Mesenchymal stem cell (in vitro differentiated cells and primary cell): ENCODE results near the gene HOXC9.
A peak's percentile ranks its signal among the peaks of the same experiment; 100 is the strongest.

ENCODE experiments used
- DNase-seq: peaks from one replicate; pipeline ENCODE4 v3.0.0-alpha.2; 2013
- H2AFZ ChIP-seq: one replicate; pipeline ENCODE4 v1.6.1; 2013; ENCODE audit warnings: low read depth, mild to moderate bottlenecking, control low read depth, inconsistent platforms, low read length, moderate library complexity
- H2AK5ac ChIP-seq: 2 replicates; pipeline ENCODE4 v1.6.1; 2013; ENCODE audit warnings: low read length, moderate library complexity, mild to moderate bottlenecking, inconsistent platforms; ENCODE audit not compliant: severe bottlenecking
- H2BK120ac ChIP-seq: one replicate; pipeline ENCODE4 v1.6.1; 2013; ENCODE audit warnings: low read depth, mild to moderate bottlenecking, inconsistent platforms, low read length, moderate library complexity
- H2BK12ac ChIP-seq, 2 experiments: one replicate each; pipeline ENCODE4 v1.6.1; 2013; ENCODE audit warnings: inconsistent platforms in 2 of 2, low read length in 2 of 2, mild to moderate bottlenecking in 2 of 2, moderate library complexity in 2 of 2, control low read depth in 1 of 2
- H2BK15ac ChIP-seq: one replicate; pipeline ENCODE4 v1.6.1; 2013; ENCODE audit warnings: mild to moderate bottlenecking, low read depth, inconsistent platforms; ENCODE audit not compliant: poor library complexity, severe bottlenecking
- H2BK5ac ChIP-seq: 2 replicates; pipeline ENCODE4 v1.6.1; 2013; ENCODE audit warnings: low read depth, mild to moderate bottlenecking, low read length, control low read depth, inconsistent platforms; ENCODE audit not compliant: poor library complexity, severe bottlenecking
- H3K14ac ChIP-seq, 2 experiments: one replicate each; pipeline ENCODE4 v1.6.1; 2013; ENCODE audit warnings: inconsistent platforms in 2 of 2, low read length in 2 of 2, control low read depth in 1 of 2, mild to moderate bottlenecking in 1 of 2, moderate library complexity in 1 of 2
- H3K18ac ChIP-seq, 2 experiments: one replicate each; pipeline ENCODE4 v1.6.1; 2013; ENCODE audit warnings: inconsistent platforms in 2 of 2, low read length in 2 of 2, control low read depth in 1 of 2, low read depth in 1 of 2, mild to moderate bottlenecking in 1 of 2
- H3K23ac ChIP-seq, 2 experiments: one replicate each; pipeline ENCODE4 v1.6.1; 2013; ENCODE audit warnings: inconsistent platforms in 2 of 2, low read length in 2 of 2, mild to moderate bottlenecking in 2 of 2, moderate library complexity in 2 of 2, control low read depth in 1 of 2
- H3K27ac ChIP-seq: 2 replicates; pipeline ENCODE4 v1.5.1; 2013; ENCODE audit warnings: mild to moderate bottlenecking, moderate library complexity, low read length, control low read depth, inconsistent platforms; ENCODE audit not compliant: poor library complexity, severe bottlenecking
- H3K27me3 ChIP-seq, 2 experiments: 2 replicates each; pipeline versions ENCODE4 v1.6.1 to v1.7.0; 2013; ENCODE audit warnings: low read length in 2 of 2, mild to moderate bottlenecking in 2 of 2, moderate library complexity in 2 of 2, control low read depth in 1 of 2, inconsistent platforms in 1 of 2; ENCODE audit not compliant: control insufficient read depth in 1 of 2, insufficient read depth in 1 of 2
- H3K36me3 ChIP-seq, 2 experiments: 2 replicates each; pipeline versions ENCODE4 v1.6.1 to v1.7.0; 2013; ENCODE audit warnings: low read length in 2 of 2, control low read depth in 1 of 2, inconsistent platforms in 1 of 2, low read depth in 1 of 2, mild to moderate bottlenecking in 1 of 2; ENCODE audit not compliant: insufficient read depth in 2 of 2, control insufficient read depth in 1 of 2
- H3K4ac ChIP-seq, 2 experiments: one replicate each; pipeline ENCODE4 v1.6.1; 2013; ENCODE audit warnings: inconsistent platforms in 2 of 2, low read length in 2 of 2, mild to moderate bottlenecking in 2 of 2, moderate library complexity in 2 of 2, control low read depth in 1 of 2, low read depth in 1 of 2
- H3K4me1 ChIP-seq: 2 replicates; pipeline ENCODE4 v1.6.1; 2013; ENCODE audit warnings: low read depth, low read length, control low read depth; ENCODE audit not compliant: control insufficient read depth, insufficient read depth
- H3K4me2 ChIP-seq: 2 replicates; pipeline ENCODE4 v1.6.1; 2013; ENCODE audit warnings: low read length, mild to moderate bottlenecking, inconsistent platforms; ENCODE audit not compliant: poor library complexity, severe bottlenecking
- H3K4me3 ChIP-seq, 2 experiments: 2 replicates each; pipeline versions ENCODE4 v1.5.1 to v1.7.0; 2013; ENCODE audit warnings: low read length in 2 of 2, mild to moderate bottlenecking in 2 of 2, control low read depth in 1 of 2, low read depth in 1 of 2; ENCODE audit not compliant: insufficient read depth in 1 of 2
- H3K79me1 ChIP-seq: replicated peaks from 2 replicates; pipeline ENCODE4 v1.6.1; 2013; ENCODE audit warnings: mild to moderate bottlenecking, control low read depth, low read length, inconsistent platforms; ENCODE audit not compliant: poor library complexity, severe bottlenecking
- H3K9ac ChIP-seq: 2 replicates; pipeline ENCODE4 v1.7.0; 2013; ENCODE audit warnings: mild to moderate bottlenecking, low read length, moderate library complexity
- H3K9me3 ChIP-seq: 2 replicates; pipeline ENCODE4 v1.7.0; 2013; ENCODE audit warnings: mild to moderate bottlenecking, low read length; ENCODE audit not compliant: control insufficient read depth
- H4K8ac ChIP-seq: one replicate; pipeline ENCODE4 v1.6.1; 2013; ENCODE audit warnings: inconsistent platforms, mild to moderate bottlenecking, low read length, moderate library complexity
- H4K91ac ChIP-seq: one replicate; pipeline ENCODE4 v1.6.1; 2013; ENCODE audit warnings: mild to moderate bottlenecking, low read length, inconsistent platforms
- WGBS: methylation state at CpG from one replicate; pipeline ENCODE4 v1.1.7; 2013; ENCODE audit warnings: mixed read lengths; 5-methylcytosine and 5-hydroxymethylcytosine counted together

HOXC9 gene

DNA sequence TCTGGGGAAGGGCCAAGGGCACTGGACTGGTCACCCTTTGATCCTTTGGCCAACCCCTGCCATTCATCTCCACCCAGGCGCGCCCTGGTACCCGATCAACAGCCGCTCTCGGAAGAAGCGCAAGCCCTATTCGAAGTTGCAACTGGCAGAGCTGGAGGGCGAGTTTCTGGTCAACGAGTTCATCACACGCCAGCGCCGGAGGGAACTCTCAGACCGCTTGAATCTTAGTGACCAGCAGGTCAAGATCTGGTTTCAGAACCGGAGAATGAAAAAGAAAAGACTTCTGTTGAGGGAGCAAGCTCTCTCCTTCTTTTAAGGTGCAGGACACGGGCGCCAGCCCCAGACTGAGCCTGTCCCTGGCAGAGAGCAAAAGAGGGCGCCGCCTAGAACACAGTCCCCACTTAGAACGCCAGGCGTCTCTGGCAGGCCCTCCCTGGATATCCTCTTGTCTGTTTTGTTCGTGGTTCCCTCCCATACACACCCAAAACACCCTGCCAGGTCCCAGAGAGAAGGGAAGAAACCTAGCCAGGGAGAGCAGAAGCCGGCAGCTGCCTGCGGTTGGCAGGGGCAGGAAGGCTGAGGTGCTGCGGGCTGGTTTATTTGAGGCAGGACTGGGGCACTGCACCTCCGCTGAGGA lies 43.6 kb upstream of the HOXC9 start:
- peaks cover 0 to 9% of the 10 kb centered on the region in 2 experiments for H3K36me3 ChIP-seq
- H2BK12ac ChIP-seq: no peak overlapping the region
- no peak overlapping the region for H2AFZ ChIP-seq
- no peak overlapping the region for H2BK120ac ChIP-seq
- H3K23ac ChIP-seq: peak overlapping the region in 1 of 2 experiments; percentile 42
- no peak overlapping the region for H3K18ac ChIP-seq
- no peaks in the 10 kb centered on the region for H3K79me1 ChIP-seq
- 19% methylated on average over 24 of the region's 25 CpGs for WGBS
- H3K27ac ChIP-seq: no peak overlapping the region
- no peak overlapping the region for H3K4me2 ChIP-seq
- H2BK15ac ChIP-seq: no peak overlapping the region
- H2BK5ac ChIP-seq: no peak overlapping the region
- no peak overlapping the region for H3K9ac ChIP-seq
- DNase-seq: no peak
- peaks cover 99 to 100% of the 10 kb centered on the region in 2 experiments for H3K27me3 ChIP-seq
- H3K4ac ChIP-seq: no peak overlapping the region
- H3K4me3 ChIP-seq: no peak overlapping the region
- no peak overlapping the region for H3K14ac ChIP-seq
- no peak overlapping the region for H4K8ac ChIP-seq
- no peak overlapping the region for H2AK5ac ChIP-seq
- H3K9me3 ChIP-seq: peaks cover 18% of the 10 kb centered on the region
- no peak overlapping the region for H4K91ac ChIP-seq
- H3K4me1 ChIP-seq: peaks cover 22% of the 10 kb centered on the region

DNA sequence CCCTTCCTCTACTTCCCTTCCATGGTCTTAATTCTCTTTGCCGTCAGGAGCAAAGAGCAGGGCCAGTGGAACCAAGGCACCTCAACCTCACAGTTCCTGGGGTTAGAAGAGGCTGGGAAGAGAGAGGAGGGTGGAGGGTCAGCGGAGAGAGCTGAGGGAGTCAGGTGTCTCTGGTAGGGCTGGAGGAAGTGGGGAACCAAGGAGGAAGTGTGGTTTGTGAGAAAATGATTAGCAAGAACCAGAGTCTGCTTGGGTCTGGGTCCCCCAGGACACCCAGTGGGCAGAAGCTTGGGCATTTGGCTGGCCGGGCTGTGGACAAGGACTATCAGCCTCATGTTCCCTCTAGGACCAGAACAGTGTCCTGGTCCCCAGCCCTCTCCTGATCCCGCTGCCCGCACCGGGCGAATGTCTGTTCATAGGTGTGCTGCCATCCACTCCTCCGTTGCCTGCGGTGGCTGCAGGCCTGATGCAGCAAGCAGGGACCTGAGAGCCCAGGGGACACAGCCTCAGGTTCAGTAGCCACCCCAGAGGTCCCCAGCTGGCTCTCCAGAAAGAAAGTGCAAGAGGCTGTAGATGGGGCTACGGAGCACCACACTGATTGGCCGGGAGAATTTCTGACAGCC lies 42.9 kb upstream of the HOXC9 start:
- Histone ChIP-seq H3K4me3 (no peak overlapping the region), H3K9ac (no peak overlapping the region), H3K27ac (no peak overlapping the region), H2BK15ac (no peak overlapping the region), H2BK12ac (no peak overlapping the region), H3K9me3 (peaks cover 18% of the 10 kb centered on the region), H2AK5ac (no peak overlapping the region), H3K4me1 (peaks cover 17% of the 10 kb centered on the region), H3K18ac (no peak overlapping the region), H3K23ac (no peak overlapping the region), H4K8ac (no peak overlapping the region), H2AFZ (no peak overlapping the region), H3K27me3 (peaks cover 99 to 100% of the 10 kb centered on the region in 2 experiments), H3K14ac (no peak overlapping the region), H3K36me3 (peaks cover 0 to 4% of the 10 kb centered on the region in 2 experiments), H3K4me2 (no peak overlapping the region), H2BK5ac (no peak overlapping the region), H3K79me1 (no peaks in the 10 kb centered on the region), H3K4ac (no peak overlapping the region), H2BK120ac (no peak overlapping the region), H4K91ac (no peak overlapping the region)
- no peak for DNase-seq
- WGBS: 44% methylated on average over 11 of the region's 11 CpGs

DNA sequence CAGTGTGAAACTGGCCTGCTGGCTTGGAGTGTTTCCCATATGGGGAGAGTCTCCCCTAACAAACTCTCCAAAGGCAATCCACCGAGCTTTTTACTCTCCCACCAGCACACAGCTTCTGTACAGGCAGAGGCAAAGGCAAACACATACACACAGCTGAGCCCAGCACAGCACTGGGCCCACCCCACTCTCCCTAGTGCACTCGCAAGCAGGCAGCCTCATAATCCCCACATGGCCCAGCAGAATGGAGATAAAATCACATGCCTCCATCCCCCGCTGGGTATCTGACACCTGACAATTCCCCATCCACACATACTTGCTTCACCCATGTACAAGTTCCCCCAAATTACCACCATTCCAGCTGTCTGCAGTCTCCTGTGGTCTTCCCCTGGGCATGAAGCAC lies 41.8 kb upstream of the HOXC9 start:
- Histone ChIP-seq H3K4me3 (no peak overlapping the region), H3K14ac (no peak overlapping the region), H3K23ac (no peak overlapping the region), H3K18ac (no peak overlapping the region), H3K79me1 (no peaks in the 10 kb centered on the region), H3K36me3 (peaks cover 0 to 4% of the 10 kb centered on the region in 2 experiments), H3K27me3 (peaks cover 99 to 100% of the 10 kb centered on the region in 2 experiments), H4K91ac (no peak overlapping the region), H2BK15ac (no peak overlapping the region), H3K4me2 (no peak overlapping the region), H3K27ac (no peak overlapping the region), H3K9me3 (peaks cover 18% of the 10 kb centered on the region), H4K8ac (no peak overlapping the region), H2AK5ac (no peak overlapping the region), H3K9ac (no peak overlapping the region), H2AFZ (no peak overlapping the region), H3K4me1 (peaks cover 10% of the 10 kb centered on the region), H2BK120ac (no peak overlapping the region), H2BK5ac (no peak overlapping the region), H3K4ac (no peak overlapping the region), H2BK12ac (no peak overlapping the region)
- WGBS: 28% methylated on average over 3 of the region's 3 CpGs
- DNase-seq: no peak

DNA sequence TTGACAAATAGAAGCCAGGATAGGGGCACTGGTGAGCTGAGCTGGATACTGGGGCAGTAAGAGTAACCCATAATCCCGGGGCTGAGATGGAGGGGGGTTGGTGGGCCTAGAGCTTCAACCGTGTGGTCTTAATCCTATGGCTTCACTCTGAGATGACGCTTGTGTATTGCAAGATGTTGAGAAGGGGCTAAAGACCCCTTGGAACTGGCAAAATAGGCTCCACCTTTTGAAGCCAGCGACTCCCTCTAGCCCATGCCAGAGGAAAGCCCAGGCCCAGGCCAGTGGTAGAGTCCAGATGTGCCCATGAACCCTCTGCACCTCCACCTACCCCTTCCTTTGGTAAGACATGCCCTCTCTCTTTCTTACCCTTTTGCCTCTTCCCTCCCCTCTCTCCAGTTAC lies 40.6 kb upstream of the HOXC9 start:
- no peak for DNase-seq
- Histone ChIP-seq H2AFZ (no peak overlapping the region), H3K4me1 (peaks cover 13% of the 10 kb centered on the region), H3K36me3 (peaks cover 0 to 4% of the 10 kb centered on the region in 2 experiments), H3K27ac (no peak overlapping the region), H4K91ac (no peak overlapping the region), H2BK5ac (no peak overlapping the region), H3K4me3 (no peak overlapping the region), H3K27me3 (peaks cover 99 to 100% of the 10 kb centered on the region in 2 experiments), H3K18ac (no peak overlapping the region), H2BK15ac (no peak overlapping the region), H2BK12ac (no peak overlapping the region), H4K8ac (no peak overlapping the region), H3K23ac (no peak overlapping the region), H3K9me3 (peaks cover 18% of the 10 kb centered on the region), H3K9ac (no peak overlapping the region), H3K4me2 (no peak overlapping the region), H3K79me1 (no peaks in the 10 kb centered on the region), H2AK5ac (no peak overlapping the region), H3K14ac (no peak overlapping the region), H2BK120ac (no peak overlapping the region), H3K4ac (no peak overlapping the region)
- WGBS: 34% methylated on average over 4 of the region's 4 CpGs
